ENCODE data around the gene ADAMTSL1. TPM values are rescaled to one million over a fixed set of nuclear protein-coding genes. Genes with fewer than 3 reads are reported as not detected.

The ADAMTSL1 gene
- total RNA-seq, 4 donors from 2014 or later, result 0.32 to 2.3 (median 1.3) TPM

DNA sequence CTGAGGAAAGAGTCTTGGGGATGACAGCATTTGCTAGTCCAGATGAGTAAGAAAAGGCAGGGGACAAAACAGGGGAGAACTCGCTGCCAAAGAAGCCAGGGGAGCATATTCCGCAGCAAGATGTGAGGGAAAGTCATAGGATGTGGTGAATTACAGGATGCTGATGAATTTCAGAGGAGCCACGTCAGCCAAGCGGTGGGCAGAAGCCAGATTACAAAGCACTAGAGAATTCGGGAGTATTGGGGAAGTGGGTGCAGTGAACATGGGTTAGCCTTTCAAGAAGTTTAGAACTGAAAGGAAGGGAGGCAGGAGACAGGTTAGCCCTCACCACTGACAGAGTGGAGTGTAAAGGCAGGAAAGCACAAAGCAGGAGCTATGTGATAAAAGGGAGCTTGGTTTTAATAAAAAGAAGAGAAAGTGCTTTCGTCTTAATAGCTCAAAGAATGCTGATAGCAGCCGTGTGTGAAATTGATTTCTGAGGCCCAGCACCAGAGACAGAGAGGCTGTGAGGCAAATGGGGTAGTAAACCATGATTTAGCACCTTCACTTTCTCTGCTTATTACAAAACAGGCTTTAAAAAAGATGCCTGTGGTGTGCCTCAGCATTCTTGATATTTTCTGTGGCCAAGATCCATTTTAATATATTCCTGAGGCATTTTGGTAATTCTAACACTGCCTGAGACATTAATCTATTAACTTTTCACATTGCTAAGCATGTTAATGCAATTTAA lies 16.9 kb downstream of the ADAMTSL1 start:
- Histone ChIP-seq H3K4me1 (peaks cover 5% of the 10 kb centered on the region), H3K9me3 (no peaks in the 10 kb centered on the region), H3K27me3 (no peaks in the 10 kb centered on the region), H3K4me3 (no peak overlapping the region), H3K36me3 (no peaks in the 10 kb centered on the region), H3K27ac (peak overlapping the region; percentile 81)
- DNase-seq (ENCODE audit: low spot score in 2 of 2), result peak in 1 of 2 donors; percentile 75
- no peak for TF ChIP-seq POLR2A (IDR thresholded peaks at IDR 0.05)
- TF ChIP-seq POLR2AphosphoS5 (IDR thresholded peaks at IDR 0.05), result no peak
- TF ChIP-seq, protein P1, sequence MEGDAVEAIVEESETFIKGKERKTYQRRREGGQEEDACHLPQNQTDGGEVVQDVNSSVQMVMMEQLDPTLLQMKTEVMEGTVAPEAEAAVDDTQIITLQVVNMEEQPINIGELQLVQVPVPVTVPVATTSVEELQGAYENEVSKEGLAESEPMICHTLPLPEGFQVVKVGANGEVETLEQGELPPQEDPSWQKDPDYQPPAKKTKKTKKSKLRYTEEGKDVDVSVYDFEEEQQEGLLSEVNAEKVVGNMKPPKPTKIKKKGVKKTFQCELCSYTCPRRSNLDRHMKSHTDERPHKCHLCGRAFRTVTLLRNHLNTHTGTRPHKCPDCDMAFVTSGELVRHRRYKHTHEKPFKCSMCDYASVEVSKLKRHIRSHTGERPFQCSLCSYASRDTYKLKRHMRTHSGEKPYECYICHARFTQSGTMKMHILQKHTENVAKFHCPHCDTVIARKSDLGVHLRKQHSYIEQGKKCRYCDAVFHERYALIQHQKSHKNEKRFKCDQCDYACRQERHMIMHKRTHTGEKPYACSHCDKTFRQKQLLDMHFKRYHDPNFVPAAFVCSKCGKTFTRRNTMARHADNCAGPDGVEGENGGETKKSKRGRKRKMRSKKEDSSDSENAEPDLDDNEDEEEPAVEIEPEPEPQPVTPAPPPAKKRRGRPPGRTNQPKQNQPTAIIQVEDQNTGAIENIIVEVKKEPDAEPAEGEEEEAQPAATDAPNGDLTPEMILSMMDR (IDR thresholded peaks at IDR 0.05), result no peak
- TF ChIP-seq EP300 (IDR thresholded peaks at IDR 0.05), result no peak
- 50% methylated on average over 7 of the region's 7 CpGs for WGBS

- TF ChIP-seq, protein P1 (IDR thresholded peaks at IDR 0.05), result no peak
- no peak for TF ChIP-seq EP300 (IDR thresholded peaks at IDR 0.05)
- no peak for TF ChIP-seq POLR2AphosphoS5 (IDR thresholded peaks at IDR 0.05)
- no peak for TF ChIP-seq POLR2A (IDR thresholded peaks at IDR 0.05)
- no peaks in the 10 kb centered on the region for H3K9me3 ChIP-seq
- no peak overlapping the region for H3K4me3 ChIP-seq
- DNase-seq (ENCODE audit: low spot score in 2 of 2), result no peak
- H3K27me3 ChIP-seq, result no peaks in the 10 kb centered on the region
- peaks cover 5% of the 10 kb centered on the region for H3K4me1 ChIP-seq
- H3K27ac ChIP-seq, result no peak overlapping the region
- H3K36me3 ChIP-seq, result no peaks in the 10 kb centered on the region
These were observed 18.7 kb downstream of the ADAMTSL1 start for GRCh38 chr9:18492612-18493011.

- DNase-seq (ENCODE audit: low spot score in 2 of 2), result no peak
- H3K36me3 ChIP-seq, result no peaks in the 10 kb centered on the region
- H3K4me1 ChIP-seq, result peaks cover 5% of the 10 kb centered on the region
- no peaks in the 10 kb centered on the region for H3K27me3 ChIP-seq
- H3K9me3 ChIP-seq, result no peaks in the 10 kb centered on the region
- no peak overlapping the region for H3K4me3 ChIP-seq
- H3K27ac ChIP-seq, result no peak overlapping the region
- no peak for TF ChIP-seq EP300 (IDR thresholded peaks at IDR 0.05)
- no peak for TF ChIP-seq POLR2AphosphoS5 (IDR thresholded peaks at IDR 0.05)
- TF ChIP-seq, protein P1 (IDR thresholded peaks at IDR 0.05), result no peak
- TF ChIP-seq POLR2A (IDR thresholded peaks at IDR 0.05), result no peak
- WGBS, result 56% methylated on average over 3 of the region's 3 CpGs
These were observed 19.6 kb downstream of the ADAMTSL1 start for GRCh38 chr9:18493451-18493993.

- WGBS, result 92% methylated on average over 3 of the region's 3 CpGs
- H3K9me3 ChIP-seq, result no peaks in the 10 kb centered on the region
- TF ChIP-seq EP300 (IDR thresholded peaks at IDR 0.05), result no peak
- no peak for TF ChIP-seq POLR2A (IDR thresholded peaks at IDR 0.05)
- no peak for TF ChIP-seq POLR2AphosphoS5 (IDR thresholded peaks at IDR 0.05)
- TF ChIP-seq, protein P1 (IDR thresholded peaks at IDR 0.05), result no peak
These were observed 21.1 kb downstream of the ADAMTSL1 start for GRCh38 chr9:18495065-18495464.

DNA sequence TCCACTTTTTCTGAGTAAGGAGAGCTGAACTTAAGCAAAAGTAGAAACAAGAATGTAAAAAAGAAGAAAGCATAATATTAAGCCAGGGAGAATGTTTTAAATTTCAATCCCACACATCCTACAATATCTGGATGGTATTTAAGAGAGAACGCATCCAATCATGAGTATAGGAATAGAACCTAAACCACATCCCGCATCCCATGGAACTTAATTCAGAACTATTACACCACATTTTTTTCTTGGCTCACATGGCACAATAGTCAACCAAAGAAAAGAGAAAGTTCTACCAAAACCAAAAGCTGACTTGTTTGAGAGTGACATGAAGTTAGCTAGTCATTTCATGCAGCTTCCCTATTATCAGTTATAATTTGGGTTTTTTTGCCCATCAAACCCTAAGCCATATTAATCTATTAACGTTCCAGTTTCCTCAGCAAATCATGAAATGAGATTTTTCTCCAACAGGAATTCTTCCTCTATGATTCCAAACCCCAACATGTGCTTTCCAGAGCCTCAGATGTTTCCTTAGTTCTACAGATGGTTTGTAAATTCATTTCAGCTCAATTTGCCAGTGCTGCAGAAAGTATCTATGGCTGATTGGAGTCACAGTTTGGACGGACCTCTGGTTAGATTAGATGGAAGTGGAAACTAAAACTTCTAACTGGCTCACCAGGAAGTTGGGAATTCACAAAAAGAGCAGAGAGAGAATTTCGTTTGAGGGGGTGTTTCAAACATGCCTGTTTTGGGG lies 22.5 kb downstream of the ADAMTSL1 start:
- TF ChIP-seq EP300 (IDR thresholded peaks at IDR 0.05) (no peak), POLR2A (IDR thresholded peaks at IDR 0.05) (no peak)
- no peak overlapping the region for H3K4me3 ChIP-seq
- peaks cover 2% of the 10 kb centered on the region for H3K4me1 ChIP-seq
- no peak for DNase-seq (ENCODE audit: low spot score in 2 of 2)
- H3K27ac ChIP-seq, result no peak overlapping the region
- H3K27me3 ChIP-seq, result no peaks in the 10 kb centered on the region
- H3K9me3 ChIP-seq, result no peaks in the 10 kb centered on the region
- H3K36me3 ChIP-seq, result no peaks in the 10 kb centered on the region
- WGBS, result 69% methylated on average over 5 of the region's 5 CpGs

More at GRCh38 chr9:18495065-18495464, 21.1 kb downstream of the ADAMTSL1 start:
- Histone ChIP-seq H3K27ac (no peak overlapping the region), H3K4me3 (no peak overlapping the region), H3K27me3 (no peaks in the 10 kb centered on the region), H3K4me1 (peaks cover 5% of the 10 kb centered on the region), H3K36me3 (no peaks in the 10 kb centered on the region)
- no peak for DNase-seq (ENCODE audit: low spot score in 2 of 2)

Measured in suprapubic skin (tissue), 4 donors.